ENCODE measurements around the gene MBD5.

- TF ChIP-seq CTCF (IDR thresholded peaks at IDR 0.05) (no peak), POLR2A (IDR thresholded peaks at IDR 0.05) (no peak)
Observed at GRCh38 chr2:148447877-148448276, 427.0 kb downstream of the MBD5 start.
